ENCODE results near the gene ZBED1.

- TF ChIP-seq CTCF (conservative IDR thresholded peaks at IDR 0.05 in 1 of 2, IDR thresholded peaks at IDR 0.05 in 1 of 2; ENCODE audit: low read depth in 1 of 2, low read length in 2 of 2), result no peak
- TF ChIP-seq EZH2 (IDR thresholded peaks at IDR 0.05; ENCODE audit: low read length, missing control alignments), result no peak
Observed at GRCh38 chrX:2547736-2548135, 47.0 kb upstream of the ZBED1 start.
